Measurements from ENCODE around the gene ZNF524. TPM values are rescaled to one million over a fixed set of nuclear protein-coding genes. Genes with fewer than 3 reads are reported as not detected.
"Not testable (repeated sequence)": the region's sequence is repeated elsewhere in the genome, so short reads cannot be mapped to it uniquely, and the experiment has no call there.

The ZNF524 gene
- total and polyA plus RNA-seq, 4 donors: 12.6 to 62.5 (median 28.2) TPM

GRCh38 chr19:55567708-55568328 is 32.3 kb upstream of the ZNF524 start:
- no peaks in the 10 kb centered on the region for H3K27me3 ChIP-seq (ENCODE audit: control insufficient read depth in 3 of 3, insufficient read depth in 3 of 3, low read length in 2 of 3)
- ATAC-seq (ENCODE audit: insufficient read depth, low FRiP score): no peak
- TF ChIP-seq, protein P1, sequence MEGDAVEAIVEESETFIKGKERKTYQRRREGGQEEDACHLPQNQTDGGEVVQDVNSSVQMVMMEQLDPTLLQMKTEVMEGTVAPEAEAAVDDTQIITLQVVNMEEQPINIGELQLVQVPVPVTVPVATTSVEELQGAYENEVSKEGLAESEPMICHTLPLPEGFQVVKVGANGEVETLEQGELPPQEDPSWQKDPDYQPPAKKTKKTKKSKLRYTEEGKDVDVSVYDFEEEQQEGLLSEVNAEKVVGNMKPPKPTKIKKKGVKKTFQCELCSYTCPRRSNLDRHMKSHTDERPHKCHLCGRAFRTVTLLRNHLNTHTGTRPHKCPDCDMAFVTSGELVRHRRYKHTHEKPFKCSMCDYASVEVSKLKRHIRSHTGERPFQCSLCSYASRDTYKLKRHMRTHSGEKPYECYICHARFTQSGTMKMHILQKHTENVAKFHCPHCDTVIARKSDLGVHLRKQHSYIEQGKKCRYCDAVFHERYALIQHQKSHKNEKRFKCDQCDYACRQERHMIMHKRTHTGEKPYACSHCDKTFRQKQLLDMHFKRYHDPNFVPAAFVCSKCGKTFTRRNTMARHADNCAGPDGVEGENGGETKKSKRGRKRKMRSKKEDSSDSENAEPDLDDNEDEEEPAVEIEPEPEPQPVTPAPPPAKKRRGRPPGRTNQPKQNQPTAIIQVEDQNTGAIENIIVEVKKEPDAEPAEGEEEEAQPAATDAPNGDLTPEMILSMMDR (IDR thresholded peaks at IDR 0.05; ENCODE audit: control extremely low read depth, extremely low read depth): no peak

DNA sequence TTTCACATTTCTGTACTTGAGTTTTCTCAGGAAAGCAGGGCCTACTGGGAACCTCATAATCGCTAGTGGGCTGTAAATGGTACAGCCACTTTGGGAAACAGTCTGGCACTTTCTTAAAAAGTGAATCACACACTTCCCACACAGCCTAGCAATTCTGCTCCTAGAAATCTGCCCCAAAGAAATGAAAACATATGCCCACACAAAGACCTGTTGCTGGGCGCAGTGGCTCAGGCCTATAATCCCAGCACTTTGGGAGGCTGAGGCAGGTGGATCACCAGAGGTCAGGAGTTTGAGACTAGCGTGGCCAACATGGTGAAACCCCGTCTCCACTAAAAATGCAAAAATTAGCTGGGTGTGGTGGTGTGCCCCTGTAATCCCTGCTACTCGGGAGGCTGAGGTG is 30.6 kb upstream of the ZNF524 start:
- ATAC-seq (ENCODE audit: insufficient read depth, low FRiP score); H3K27ac ChIP-seq (ENCODE audit: low read depth in 1 of 2, low read length in 1 of 2); DNase-seq; H3K27me3 ChIP-seq (ENCODE audit: control insufficient read depth in 3 of 3, insufficient read depth in 3 of 3, low read length in 2 of 3); H3K9ac ChIP-seq (ENCODE audit: insufficient read depth in 1 of 2, low read length in 2 of 2); H3K9me3 ChIP-seq (ENCODE audit: control insufficient read depth in 4 of 4, insufficient read depth in 3 of 4, low read length in 3 of 4); H3K36me3 ChIP-seq (ENCODE audit: control insufficient read depth in 4 of 4, insufficient read depth in 4 of 4, low read length in 4 of 4); H3K4me3 ChIP-seq; H3K4me1 ChIP-seq (ENCODE audit: control insufficient read depth in 5 of 5, insufficient read depth in 5 of 5, low read length in 5 of 5): not testable (repeated sequence)
- 93 to 97% methylated on average over 5 of the region's 5 CpGs for WGBS, 2 donors

More at GRCh38 chr19:55567708-55568328, 32.3 kb upstream of the ZNF524 start:
- H3K36me3 ChIP-seq (ENCODE audit: control insufficient read depth in 4 of 4, insufficient read depth in 4 of 4, low read length in 4 of 4): no peaks in the 10 kb centered on the region
- no peak for DNase-seq
- H3K9ac ChIP-seq (ENCODE audit: insufficient read depth in 1 of 2, low read length in 2 of 2): no peak overlapping the region
- no peak overlapping the region for H3K27ac ChIP-seq (ENCODE audit: low read depth in 1 of 2, low read length in 1 of 2)
- H3K4me3 ChIP-seq: no peak overlapping the region
- no peaks in the 10 kb centered on the region for H3K9me3 ChIP-seq (ENCODE audit: control insufficient read depth in 4 of 4, insufficient read depth in 3 of 4, low read length in 3 of 4)
- H3K4me1 ChIP-seq (ENCODE audit: control insufficient read depth in 5 of 5, insufficient read depth in 5 of 5, low read length in 5 of 5): peaks cover 0 to 5% (median 4%) of the 10 kb centered on the region in 5 donors

- H3K4me3 ChIP-seq; H3K9me3 ChIP-seq (ENCODE audit: control insufficient read depth in 4 of 4, insufficient read depth in 3 of 4, low read length in 3 of 4); H3K27ac ChIP-seq (ENCODE audit: low read depth in 1 of 2, low read length in 1 of 2); H3K27me3 ChIP-seq (ENCODE audit: control insufficient read depth in 3 of 3, insufficient read depth in 3 of 3, low read length in 2 of 3); H3K4me1 ChIP-seq (ENCODE audit: control insufficient read depth in 5 of 5, insufficient read depth in 5 of 5, low read length in 5 of 5); ATAC-seq (ENCODE audit: insufficient read depth, low FRiP score); H3K9ac ChIP-seq (ENCODE audit: insufficient read depth in 1 of 2, low read length in 2 of 2); DNase-seq: not testable (repeated sequence)
- 89 to 93% methylated on average over 6 of the region's 6 CpGs for WGBS, 2 donors
- H3K36me3 ChIP-seq (ENCODE audit: control insufficient read depth in 4 of 4, insufficient read depth in 4 of 4, low read length in 4 of 4): peaks cover 5 to 19% (median 6%) of the 10 kb centered on the region in 4 donors
These were observed 26.2 kb upstream of the ZNF524 start for GRCh38 chr19:55573929-55574328.

GRCh38 chr19:55576746-55577145 is 23.3 kb upstream of the ZNF524 start:
- H3K27me3 ChIP-seq (ENCODE audit: control insufficient read depth in 3 of 3, insufficient read depth in 3 of 3, low read length in 2 of 3): no peaks in the 10 kb centered on the region
- no peak overlapping the region for H3K4me3 ChIP-seq
- TF ChIP-seq, protein P1 (IDR thresholded peaks at IDR 0.05; ENCODE audit: control extremely low read depth, extremely low read depth): no peak
- WGBS, 2 donors: 88 to 97% methylated on average over 5 of the region's 5 CpGs
- DNase-seq: no peak
- H3K9me3 ChIP-seq (ENCODE audit: control insufficient read depth in 4 of 4, insufficient read depth in 3 of 4, low read length in 3 of 4): peaks cover 0 to 5% (median 0%) of the 10 kb centered on the region in 4 donors
- H3K4me1 ChIP-seq (ENCODE audit: control insufficient read depth in 5 of 5, insufficient read depth in 5 of 5, low read length in 5 of 5): peaks cover 3 to 9% (median 4%) of the 10 kb centered on the region in 5 donors
- no peak for ATAC-seq (ENCODE audit: insufficient read depth, low FRiP score)
- H3K27ac ChIP-seq (ENCODE audit: low read depth in 1 of 2, low read length in 1 of 2): no peak overlapping the region
- H3K36me3 ChIP-seq (ENCODE audit: control insufficient read depth in 4 of 4, insufficient read depth in 4 of 4, low read length in 4 of 4): peaks cover 5 to 20% (median 6%) of the 10 kb centered on the region in 4 donors
- H3K9ac ChIP-seq (ENCODE audit: insufficient read depth in 1 of 2, low read length in 2 of 2): no peak overlapping the region

Data from lung (tissue), 12 donors.